ENCODE results near the gene PPFIBP2. TPM values are rescaled to one million over a fixed set of nuclear protein-coding genes. Genes with fewer than 3 reads are reported as not detected.

The PPFIBP2 gene
- total RNA-seq, 4 donors from 2014 or later: 28.1 to 61.1 (median 49.4) TPM

DNA sequence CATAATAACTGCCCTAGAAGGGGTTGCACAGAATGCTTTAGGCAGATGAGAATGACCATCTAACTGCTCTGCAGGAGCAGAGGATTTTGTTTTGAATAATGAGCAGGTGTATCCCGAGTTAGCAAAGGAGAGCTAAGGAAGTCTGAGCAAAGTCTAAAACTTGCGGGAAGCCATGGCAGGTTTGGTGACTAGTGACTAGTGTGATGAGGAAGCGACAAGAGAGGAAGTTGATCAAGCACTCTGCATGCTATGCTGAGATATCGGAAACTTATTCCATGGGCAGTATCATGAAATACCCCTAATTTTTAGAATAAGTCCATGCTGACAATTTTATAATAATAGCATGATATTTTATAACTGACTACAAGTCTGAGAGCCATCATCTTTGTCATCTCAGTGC, 15.6 kb upstream of the PPFIBP2 start:
- Histone ChIP-seq H3K27me3 (no peaks in the 10 kb centered on the region), H3K4me3 (no peak overlapping the region), H3K4me1 (peaks cover 6 to 18% (median 6%) of the 10 kb centered on the region in 3 donors), H3K36me3 (no peaks in the 10 kb centered on the region), H3K9me3 (no peaks in the 10 kb centered on the region), H3K27ac (no peak overlapping the region)
- no peak for TF ChIP-seq POLR2A (IDR thresholded peaks at IDR 0.05)
- TF ChIP-seq, protein P1, sequence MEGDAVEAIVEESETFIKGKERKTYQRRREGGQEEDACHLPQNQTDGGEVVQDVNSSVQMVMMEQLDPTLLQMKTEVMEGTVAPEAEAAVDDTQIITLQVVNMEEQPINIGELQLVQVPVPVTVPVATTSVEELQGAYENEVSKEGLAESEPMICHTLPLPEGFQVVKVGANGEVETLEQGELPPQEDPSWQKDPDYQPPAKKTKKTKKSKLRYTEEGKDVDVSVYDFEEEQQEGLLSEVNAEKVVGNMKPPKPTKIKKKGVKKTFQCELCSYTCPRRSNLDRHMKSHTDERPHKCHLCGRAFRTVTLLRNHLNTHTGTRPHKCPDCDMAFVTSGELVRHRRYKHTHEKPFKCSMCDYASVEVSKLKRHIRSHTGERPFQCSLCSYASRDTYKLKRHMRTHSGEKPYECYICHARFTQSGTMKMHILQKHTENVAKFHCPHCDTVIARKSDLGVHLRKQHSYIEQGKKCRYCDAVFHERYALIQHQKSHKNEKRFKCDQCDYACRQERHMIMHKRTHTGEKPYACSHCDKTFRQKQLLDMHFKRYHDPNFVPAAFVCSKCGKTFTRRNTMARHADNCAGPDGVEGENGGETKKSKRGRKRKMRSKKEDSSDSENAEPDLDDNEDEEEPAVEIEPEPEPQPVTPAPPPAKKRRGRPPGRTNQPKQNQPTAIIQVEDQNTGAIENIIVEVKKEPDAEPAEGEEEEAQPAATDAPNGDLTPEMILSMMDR (IDR thresholded peaks at IDR 0.05): no peak
- intact Hi-C loops (cut with DNase I): no loop called here
- DNase-seq: no peak
- WGBS, 2 donors: 71 to 82% methylated on average over 4 of the region's 4 CpGs

- Histone ChIP-seq H3K27me3 (no peaks in the 10 kb centered on the region), H3K27ac (no peak overlapping the region), H3K4me3 (no peak overlapping the region), H3K36me3 (no peaks in the 10 kb centered on the region), H3K4me1 (peaks cover 6 to 10% (median 6%) of the 10 kb centered on the region in 3 donors), H3K9me3 (no peaks in the 10 kb centered on the region)
- DNase-seq: no peak
- intact Hi-C loops (cut with DNase I): no loop called here
- TF ChIP-seq POLR2A (IDR thresholded peaks at IDR 0.05): no peak
- TF ChIP-seq, protein P1 (IDR thresholded peaks at IDR 0.05): no peak
- 80 to 82% methylated on average over 1 of the region's 1 CpG for WGBS, 2 donors
These were observed 14.7 kb upstream of the PPFIBP2 start for GRCh38 chr11:7499081-7499480.

- DNase-seq: no peak
- no peak overlapping the region for H3K27ac ChIP-seq
- no peaks in the 10 kb centered on the region for H3K36me3 ChIP-seq
- WGBS, 2 donors: 66 to 96% methylated on average over 3 of the region's 3 CpGs
- no peaks in the 10 kb centered on the region for H3K9me3 ChIP-seq
- no peak overlapping the region for H3K4me3 ChIP-seq
- intact Hi-C loops (cut with DNase I): no loop called here
- no peaks in the 10 kb centered on the region for H3K27me3 ChIP-seq
- no peaks in the 10 kb centered on the region for H3K4me1 ChIP-seq
- TF ChIP-seq, protein P1 (IDR thresholded peaks at IDR 0.05): no peak
- TF ChIP-seq POLR2A (IDR thresholded peaks at IDR 0.05): no peak
These were observed 13.5 kb upstream of the PPFIBP2 start for GRCh38 chr11:7500251-7500650.

DNA sequence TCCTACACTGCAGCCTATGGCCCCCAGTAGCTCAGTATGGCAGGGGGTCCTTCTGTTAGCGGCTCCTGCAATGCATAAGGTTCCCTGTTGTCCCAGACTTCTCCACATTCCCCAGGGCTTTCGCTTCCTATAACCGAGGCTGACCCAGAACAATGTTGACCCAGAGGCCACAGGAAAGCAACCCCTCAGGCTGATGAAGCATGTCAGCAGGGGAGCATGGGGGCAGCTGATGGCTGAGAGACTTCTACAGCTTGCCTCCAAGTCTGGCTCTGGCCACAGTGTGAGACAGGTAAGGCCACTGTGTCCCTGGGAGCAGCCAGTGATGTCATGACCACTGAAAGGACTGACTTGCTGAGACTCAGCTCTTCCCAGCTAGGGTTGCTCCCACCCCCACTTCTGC, 12.5 kb upstream of the PPFIBP2 start:
- no peaks in the 10 kb centered on the region for H3K36me3 ChIP-seq
- no peak for DNase-seq
- WGBS, 2 donors: no CpG with 5 or more reads among the region's 3 CpGs
- no peaks in the 10 kb centered on the region for H3K9me3 ChIP-seq
- TF ChIP-seq, protein P1 (IDR thresholded peaks at IDR 0.05): no peak
- TF ChIP-seq POLR2A (IDR thresholded peaks at IDR 0.05): no peak
- intact Hi-C loops (cut with DNase I): no loop called here
- H3K4me1 ChIP-seq: no peaks in the 10 kb centered on the region
- H3K27ac ChIP-seq: no peak overlapping the region
- H3K27me3 ChIP-seq: no peaks in the 10 kb centered on the region
- H3K4me3 ChIP-seq: no peak overlapping the region

DNA sequence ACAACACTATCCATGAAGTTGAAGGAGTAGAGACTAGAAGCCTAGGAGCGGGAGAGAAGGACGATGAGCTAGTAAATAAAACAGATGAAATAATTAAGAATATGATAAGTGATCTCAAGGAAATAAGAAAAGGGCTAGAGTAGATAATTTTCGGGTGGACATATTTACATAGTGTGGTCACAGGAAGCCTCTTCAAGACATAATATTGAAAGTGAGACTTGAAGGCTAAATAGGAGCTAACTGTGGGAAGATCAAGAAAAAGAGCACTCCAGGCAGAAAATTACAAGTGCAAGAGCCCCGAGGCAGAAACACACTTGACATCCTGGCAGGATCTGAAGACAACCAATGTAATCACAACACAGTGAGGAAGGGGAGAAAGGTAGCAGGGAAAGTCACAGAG, 11.9 kb upstream of the PPFIBP2 start:
- Histone ChIP-seq H3K4me3 (no peak overlapping the region), H3K4me1 (no peaks in the 10 kb centered on the region), H3K27ac (no peak overlapping the region), H3K9me3 (no peaks in the 10 kb centered on the region), H3K27me3 (no peaks in the 10 kb centered on the region), H3K36me3 (no peaks in the 10 kb centered on the region)
- TF ChIP-seq POLR2A (IDR thresholded peaks at IDR 0.05): no peak
- TF ChIP-seq, protein P1 (IDR thresholded peaks at IDR 0.05): no peak
- intact Hi-C loops (cut with DNase I): no loop called here
- no peak for DNase-seq
- 74 to 76% methylated on average over 4 of the region's 4 CpGs for WGBS, 2 donors

All from esophagus squamous epithelium (tissue), 5 donors.